Measurements from ENCODE around the gene P4HA2.

GRCh38 chr5:132209901-132210545 is 17.6 kb downstream of the P4HA2 start:
- TF ChIP-seq, protein P1, sequence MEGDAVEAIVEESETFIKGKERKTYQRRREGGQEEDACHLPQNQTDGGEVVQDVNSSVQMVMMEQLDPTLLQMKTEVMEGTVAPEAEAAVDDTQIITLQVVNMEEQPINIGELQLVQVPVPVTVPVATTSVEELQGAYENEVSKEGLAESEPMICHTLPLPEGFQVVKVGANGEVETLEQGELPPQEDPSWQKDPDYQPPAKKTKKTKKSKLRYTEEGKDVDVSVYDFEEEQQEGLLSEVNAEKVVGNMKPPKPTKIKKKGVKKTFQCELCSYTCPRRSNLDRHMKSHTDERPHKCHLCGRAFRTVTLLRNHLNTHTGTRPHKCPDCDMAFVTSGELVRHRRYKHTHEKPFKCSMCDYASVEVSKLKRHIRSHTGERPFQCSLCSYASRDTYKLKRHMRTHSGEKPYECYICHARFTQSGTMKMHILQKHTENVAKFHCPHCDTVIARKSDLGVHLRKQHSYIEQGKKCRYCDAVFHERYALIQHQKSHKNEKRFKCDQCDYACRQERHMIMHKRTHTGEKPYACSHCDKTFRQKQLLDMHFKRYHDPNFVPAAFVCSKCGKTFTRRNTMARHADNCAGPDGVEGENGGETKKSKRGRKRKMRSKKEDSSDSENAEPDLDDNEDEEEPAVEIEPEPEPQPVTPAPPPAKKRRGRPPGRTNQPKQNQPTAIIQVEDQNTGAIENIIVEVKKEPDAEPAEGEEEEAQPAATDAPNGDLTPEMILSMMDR (IDR thresholded peaks at IDR 0.05), result no peak
- TF ChIP-seq POLR2AphosphoS5 (IDR thresholded peaks at IDR 0.05; ENCODE audit: low read depth, low read length), result no peak

All from Panc1 (cell line).